Mucosa of stomach (tissue), 1 donor: Measurements from ENCODE around the gene TMEM190.
A peak's percentile ranks its signal among the peaks of the same experiment; 100 is the strongest.
"Not testable (repeated sequence)": the region's sequence is repeated elsewhere in the genome, so short reads cannot be mapped to it uniquely, and the experiment has no call there.

Experiments used
- H3K27me3 ChIP-seq: one replicate; pipeline ENCODE4 v1.7.0; 2013; ENCODE audit warnings: mild to moderate bottlenecking, low read length; ENCODE audit not compliant: control insufficient read depth, insufficient read depth
- H3K36me3 ChIP-seq: one replicate; pipeline ENCODE4 v1.7.0; 2013; ENCODE audit warnings: low read length; ENCODE audit not compliant: control insufficient read depth, insufficient read depth
- H3K4me1 ChIP-seq: one replicate; pipeline ENCODE4 v1.7.0; 2013; ENCODE audit warnings: mild to moderate bottlenecking, low read length; ENCODE audit not compliant: control insufficient read depth, insufficient read depth
- H3K4me3 ChIP-seq: one replicate; pipeline ENCODE4 v1.7.0; 2013; ENCODE audit warnings: low read length
- H3K9ac ChIP-seq: one replicate; pipeline ENCODE4 v1.7.0; 2013; ENCODE audit warnings: mild to moderate bottlenecking, low read length, moderate library complexity
- H3K9me3 ChIP-seq: one replicate; pipeline ENCODE4 v1.7.0; 2013; ENCODE audit warnings: mild to moderate bottlenecking, low read length, moderate library complexity; ENCODE audit not compliant: control insufficient read depth
- donor health status: Pancreatic carcinoma.

Gene TMEM190

DNA sequence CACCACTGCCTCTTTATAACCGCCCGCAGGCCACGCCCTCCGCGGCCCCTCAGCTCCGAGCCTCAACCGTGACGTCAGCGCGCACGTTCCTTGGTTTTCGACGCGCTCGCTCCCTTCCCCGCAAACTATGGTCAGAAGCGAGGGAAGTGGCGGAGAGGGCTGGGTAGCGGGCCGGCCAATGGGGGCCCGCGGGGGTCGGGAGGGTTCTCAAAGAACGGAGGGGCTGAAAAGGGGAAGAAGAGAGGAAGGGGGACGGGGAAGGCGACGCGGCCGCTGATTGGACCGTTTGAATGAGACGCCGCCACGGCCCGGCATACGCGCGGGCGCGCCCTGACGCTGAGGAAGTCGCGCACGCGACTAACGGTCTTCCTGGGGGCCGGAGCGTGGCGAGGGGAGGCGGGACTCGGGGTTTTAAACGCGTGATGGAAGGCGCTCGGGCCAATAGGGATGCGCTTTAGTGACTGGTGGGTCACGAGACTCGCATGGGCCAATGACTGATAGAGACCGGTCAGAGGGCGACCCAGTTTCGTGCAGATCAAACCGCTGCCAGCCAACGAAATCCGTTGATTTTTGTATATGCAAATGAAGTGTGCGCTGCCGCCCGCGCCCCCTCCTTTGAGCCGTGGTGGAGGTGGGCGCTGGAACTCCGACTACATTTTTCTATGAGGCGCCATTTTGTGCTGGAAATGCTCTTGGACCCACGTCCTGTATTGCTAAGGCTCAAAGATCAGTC, 31.3 kb downstream of the TMEM190 start:
- H3K36me3 ChIP-seq, result no peaks in the 10 kb centered on the region
- H3K4me3 ChIP-seq, result peak overlapping the region; percentile 6
- H3K9ac ChIP-seq, result peak overlapping the region; percentile 84
- H3K27me3 ChIP-seq, result no peaks in the 10 kb centered on the region
- no peaks in the 10 kb centered on the region for H3K9me3 ChIP-seq
- peaks cover 16% of the 10 kb centered on the region for H3K4me1 ChIP-seq

DNA sequence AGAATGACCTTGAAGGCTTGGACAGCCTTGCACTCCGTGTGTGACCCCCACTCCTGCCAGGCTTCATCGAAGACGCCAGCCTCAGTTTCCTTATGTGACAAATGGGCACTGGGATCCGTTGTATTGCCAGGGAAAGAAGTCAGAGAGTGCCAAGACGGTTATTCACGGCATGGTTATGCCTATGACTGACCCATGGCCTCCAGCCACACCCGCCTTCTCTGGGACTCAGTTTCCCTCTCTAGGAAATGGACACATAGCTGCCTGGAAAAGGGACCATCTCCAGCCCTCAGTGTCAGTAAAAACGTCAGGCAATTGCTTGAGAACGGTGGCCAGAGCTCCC, 31.9 kb downstream of the TMEM190 start:
- Histone ChIP-seq H3K9ac (peak overlapping the region; percentile 11), H3K4me3 (peak overlapping the region; percentile 6), H3K4me1 (peaks cover 16% of the 10 kb centered on the region), H3K27me3 (no peaks in the 10 kb centered on the region), H3K36me3 (no peaks in the 10 kb centered on the region), H3K9me3 (no peaks in the 10 kb centered on the region)

DNA sequence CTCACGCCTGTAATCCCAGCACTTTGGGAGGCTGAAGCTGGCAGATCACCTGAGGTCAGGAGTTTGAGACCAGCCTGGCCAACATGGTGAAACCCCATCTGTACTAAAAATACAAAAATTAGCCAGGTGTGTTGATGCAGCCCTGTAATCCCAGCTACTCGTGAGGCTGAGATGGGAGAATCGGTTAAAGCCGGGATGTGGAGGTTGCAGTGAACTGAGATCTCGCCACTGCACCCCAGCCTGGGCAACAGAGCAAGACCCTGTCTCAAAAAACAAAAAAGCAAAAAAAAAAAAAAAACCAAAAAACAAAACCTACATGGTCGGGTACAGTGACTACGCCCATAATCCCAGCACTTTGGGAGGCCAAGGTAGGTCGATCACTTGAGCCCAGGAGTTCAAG, 32.6 kb downstream of the TMEM190 start:
- H3K9me3 ChIP-seq, H3K36me3 ChIP-seq, H3K4me3 ChIP-seq, H3K9ac ChIP-seq, H3K27me3 ChIP-seq: not testable (repeated sequence)
- H3K4me1 ChIP-seq, result peaks cover 16% of the 10 kb centered on the region

DNA sequence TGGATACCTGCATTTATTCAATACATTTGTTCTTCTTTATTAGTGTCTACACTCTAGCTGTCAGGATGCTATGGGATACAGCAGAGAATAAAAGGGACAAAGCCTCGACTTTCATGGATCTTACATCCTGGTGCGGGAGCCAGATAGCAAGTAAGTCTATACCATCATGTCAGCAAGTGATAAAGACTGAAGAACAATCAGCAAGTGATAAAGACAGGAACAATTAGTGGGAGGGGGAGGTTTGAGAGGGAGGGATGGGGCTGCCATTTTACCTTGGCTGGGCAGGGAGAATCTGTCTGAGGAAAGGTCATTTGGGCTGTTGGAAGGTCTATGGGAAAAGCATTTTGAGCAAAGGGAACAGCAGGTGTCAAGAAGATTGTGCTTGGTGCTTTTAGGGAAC, 33.5 kb downstream of the TMEM190 start:
- Histone ChIP-seq H3K4me3 (no peak overlapping the region), H3K27me3 (no peaks in the 10 kb centered on the region), H3K9ac (no peak overlapping the region), H3K9me3 (no peaks in the 10 kb centered on the region), H3K4me1 (peaks cover 16% of the 10 kb centered on the region), H3K36me3 (no peaks in the 10 kb centered on the region)

DNA sequence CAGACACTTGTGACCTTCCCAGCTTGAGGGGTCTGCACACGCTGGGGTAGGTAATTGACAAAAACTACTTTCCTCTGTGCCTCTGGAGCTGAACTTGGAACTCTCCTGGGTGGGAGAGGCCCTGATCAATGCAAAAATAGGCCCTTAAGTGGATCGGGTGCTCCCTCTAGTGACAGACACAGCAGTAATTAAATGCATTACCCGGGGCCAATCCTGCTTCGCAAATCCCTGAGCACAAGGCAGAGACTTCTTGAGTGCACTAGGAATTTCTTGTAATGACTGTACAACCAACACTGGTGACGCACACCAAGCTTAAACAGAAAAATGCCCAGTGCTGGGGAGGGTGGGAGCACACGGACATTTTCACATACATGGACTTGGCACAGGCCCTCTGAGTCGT, 41.6 kb downstream of the TMEM190 start:
- no peaks in the 10 kb centered on the region for H3K9me3 ChIP-seq
- H3K4me3 ChIP-seq, result no peak overlapping the region
- H3K27me3 ChIP-seq, result no peaks in the 10 kb centered on the region
- no peaks in the 10 kb centered on the region for H3K36me3 ChIP-seq
- H3K9ac ChIP-seq, result no peak overlapping the region
- H3K4me1 ChIP-seq, result no peaks in the 10 kb centered on the region

DNA sequence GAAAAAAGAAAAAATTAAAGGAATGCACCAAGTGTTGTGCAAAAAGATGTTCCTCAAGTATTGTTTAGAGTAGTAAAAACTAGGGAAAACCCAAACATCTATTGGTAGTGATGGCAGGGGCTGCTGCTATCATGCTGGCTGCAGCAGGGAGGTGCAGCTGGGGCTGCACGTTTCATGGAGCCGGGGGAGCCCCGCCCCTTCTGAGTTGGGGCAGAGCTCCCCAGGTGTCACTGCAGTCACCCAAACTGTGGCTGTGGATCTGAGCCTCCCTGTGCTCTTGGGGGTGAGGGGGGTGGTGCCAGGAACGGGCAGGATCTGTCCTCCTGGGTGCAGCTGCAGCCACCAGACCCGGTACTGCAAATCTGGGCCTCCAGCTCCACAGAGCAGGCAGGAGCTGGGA, 42.5 kb downstream of the TMEM190 start:
- Histone ChIP-seq H3K36me3 (no peaks in the 10 kb centered on the region), H3K9ac (no peak overlapping the region), H3K27me3 (no peaks in the 10 kb centered on the region), H3K4me3 (no peak overlapping the region), H3K9me3 (no peaks in the 10 kb centered on the region), H3K4me1 (no peaks in the 10 kb centered on the region)

DNA sequence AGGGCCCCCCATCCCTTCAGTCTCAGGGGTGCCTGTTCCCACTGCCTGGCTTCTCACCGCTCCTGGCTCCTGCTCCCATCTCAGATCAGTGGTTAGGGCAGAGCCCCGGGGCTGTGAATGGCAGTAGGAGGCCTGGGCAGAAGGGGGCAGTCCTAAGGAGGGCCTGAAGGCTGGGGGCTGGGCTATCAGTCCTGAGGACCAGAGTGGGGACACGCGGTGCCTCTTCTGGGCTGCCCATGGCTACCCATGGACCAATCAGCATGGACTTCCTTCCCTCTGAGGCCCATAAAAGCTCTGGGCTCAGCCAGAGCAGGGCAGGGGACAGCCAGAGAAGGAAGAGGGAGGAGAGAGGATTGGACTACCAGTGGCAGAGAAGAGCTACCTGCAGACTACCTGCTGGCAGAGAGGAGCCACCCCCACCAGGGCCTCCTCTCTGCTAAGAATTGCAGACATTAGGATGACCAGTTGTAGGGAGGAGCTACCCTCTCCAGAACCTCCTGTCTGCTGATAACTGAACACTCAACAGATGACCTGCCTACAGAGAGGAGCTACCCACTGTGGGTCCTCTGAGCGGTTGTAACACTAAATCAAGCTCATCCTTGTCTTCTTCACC, 43.1 kb downstream of the TMEM190 start:
- no peak overlapping the region for H3K9ac ChIP-seq
- no peak overlapping the region for H3K4me3 ChIP-seq

DNA sequence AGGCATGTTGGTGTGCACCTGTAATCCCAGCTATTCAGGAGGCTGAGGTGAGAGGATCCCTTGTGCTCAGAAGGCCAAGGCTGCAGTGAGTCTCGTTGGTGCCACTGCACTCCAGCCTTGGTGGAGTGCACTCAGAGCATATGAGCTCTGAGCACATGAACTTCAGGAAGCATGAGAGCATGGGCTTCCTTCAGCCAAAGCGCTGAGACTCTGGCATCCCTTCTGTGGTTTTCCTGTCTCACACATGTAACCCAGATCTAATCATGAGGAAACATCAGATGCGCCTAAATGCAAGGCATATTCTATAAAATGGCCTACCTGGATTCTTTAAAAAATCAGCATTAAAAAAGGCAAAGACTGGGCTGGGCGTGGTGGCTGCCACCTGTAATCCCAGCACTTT, 44.7 kb downstream of the TMEM190 start:
- H3K9ac ChIP-seq, H3K36me3 ChIP-seq, H3K4me3 ChIP-seq, H3K9me3 ChIP-seq, H3K4me1 ChIP-seq, H3K27me3 ChIP-seq: not testable (repeated sequence)

More for the DNA sequence above, 43.1 kb downstream of the TMEM190 start:
- Histone ChIP-seq H3K4me1 (no peaks in the 10 kb centered on the region), H3K36me3 (no peaks in the 10 kb centered on the region), H3K9me3 (no peaks in the 10 kb centered on the region), H3K27me3 (no peaks in the 10 kb centered on the region)

DNA sequence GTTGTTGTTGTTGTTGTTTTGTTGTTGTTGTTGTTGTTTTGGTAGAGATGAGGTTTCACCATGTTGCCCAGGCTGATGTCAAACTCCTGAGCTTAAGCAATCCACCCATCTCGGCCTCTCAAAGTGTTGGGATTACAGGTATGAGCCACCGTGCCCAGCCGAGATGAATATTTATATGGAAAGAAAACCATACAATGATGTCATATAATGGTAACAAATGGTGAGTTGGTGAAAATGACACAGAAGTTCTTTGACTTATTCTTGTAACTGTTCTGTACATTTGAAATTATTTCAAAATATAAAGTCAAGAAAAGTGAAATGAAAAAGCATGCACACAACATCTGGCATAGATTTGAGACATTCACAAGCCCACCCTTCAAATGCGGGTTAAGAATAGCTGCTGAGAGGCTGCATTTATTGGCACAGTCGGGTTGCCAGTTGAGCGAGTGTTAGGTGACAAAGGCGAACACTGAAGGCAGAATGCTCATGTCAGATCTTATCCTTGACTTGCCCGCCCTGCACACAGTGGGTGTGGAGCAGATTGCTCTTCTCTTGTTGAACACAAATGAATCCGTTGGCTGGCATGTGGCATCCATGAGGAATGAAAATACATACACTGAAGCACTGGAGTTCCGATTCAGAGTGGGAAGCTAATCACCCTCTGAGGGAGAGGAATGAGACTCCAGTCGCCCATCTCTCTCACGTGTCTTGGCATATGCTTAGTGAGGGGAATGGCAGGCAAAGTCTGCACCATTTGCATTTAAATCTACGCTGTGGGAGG, 46.8 kb downstream of the TMEM190 start:
- Histone ChIP-seq H3K9me3 (no peaks in the 10 kb centered on the region), H3K4me3 (no peak overlapping the region), H3K4me1 (no peaks in the 10 kb centered on the region), H3K36me3 (no peaks in the 10 kb centered on the region), H3K9ac (no peak overlapping the region), H3K27me3 (no peaks in the 10 kb centered on the region)

DNA sequence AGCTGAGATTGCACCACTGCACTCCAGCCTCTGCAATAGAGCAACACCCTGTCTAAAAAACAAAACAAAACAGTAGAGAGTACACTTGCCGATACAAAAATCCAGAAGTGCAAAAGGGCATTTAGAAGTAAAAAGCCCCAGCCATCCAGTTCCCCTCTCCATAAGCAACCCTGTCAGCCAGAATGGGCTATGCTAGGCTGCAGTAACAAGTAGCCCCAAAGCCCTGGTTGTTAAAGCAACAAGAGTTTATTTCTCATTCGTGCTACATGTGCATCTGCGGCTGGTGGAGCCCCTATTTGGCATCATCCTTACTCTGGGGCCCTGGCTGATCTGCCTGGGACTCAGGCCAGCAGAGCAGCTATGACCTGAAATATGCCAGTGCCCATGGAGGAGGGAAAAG, 47.9 kb downstream of the TMEM190 start:
- Histone ChIP-seq H3K27me3 (no peaks in the 10 kb centered on the region), H3K4me3 (no peak overlapping the region), H3K9ac (no peak overlapping the region), H3K36me3 (no peaks in the 10 kb centered on the region), H3K9me3 (no peaks in the 10 kb centered on the region), H3K4me1 (no peaks in the 10 kb centered on the region)

DNA sequence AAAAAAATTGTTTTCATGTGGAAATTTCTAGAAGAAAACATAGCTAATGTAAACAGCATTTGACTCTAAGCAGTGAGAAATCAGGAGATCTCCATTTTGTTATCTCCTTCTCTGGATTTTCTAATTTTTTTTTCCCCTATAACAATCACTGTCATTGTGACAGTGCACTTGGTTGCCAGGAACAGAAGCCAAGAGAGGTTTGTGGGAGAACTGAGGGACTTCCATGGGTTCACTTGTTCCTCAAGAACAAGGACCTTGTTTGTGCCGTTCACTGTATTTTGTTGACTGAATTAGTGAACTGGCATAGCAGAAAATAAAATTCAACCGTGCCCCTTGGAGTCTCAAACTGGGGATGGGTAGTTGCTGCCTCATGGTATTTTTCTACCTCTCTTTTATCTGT, 49.4 kb downstream of the TMEM190 start:
- Histone ChIP-seq H3K36me3 (no peaks in the 10 kb centered on the region), H3K4me1 (no peaks in the 10 kb centered on the region), H3K4me3 (no peak overlapping the region), H3K9ac (no peak overlapping the region), H3K9me3 (no peaks in the 10 kb centered on the region), H3K27me3 (peaks cover 1% of the 10 kb centered on the region)
